Stimulated activated CD4-positive, alpha-beta T cell treated with anti-CD3 and anti-CD28 coated beads, TNF-alpha, amount 100 ng/mL, for 1 hour (primary cell): ENCODE results near the gene ZCWPW1.
"Not testable (repeated sequence)": the region's sequence is repeated elsewhere in the genome, so short reads cannot be mapped to it uniquely, and the experiment has no call there.

Source experiments
- DNase-seq, 3 donors: peaks; one replicate each; pipeline ENCODE4 v3.0.0-alpha.2; 2020; ENCODE audit warnings: low read depth in 3 of 3, low spot score in 1 of 3

Gene ZCWPW1

DNA sequence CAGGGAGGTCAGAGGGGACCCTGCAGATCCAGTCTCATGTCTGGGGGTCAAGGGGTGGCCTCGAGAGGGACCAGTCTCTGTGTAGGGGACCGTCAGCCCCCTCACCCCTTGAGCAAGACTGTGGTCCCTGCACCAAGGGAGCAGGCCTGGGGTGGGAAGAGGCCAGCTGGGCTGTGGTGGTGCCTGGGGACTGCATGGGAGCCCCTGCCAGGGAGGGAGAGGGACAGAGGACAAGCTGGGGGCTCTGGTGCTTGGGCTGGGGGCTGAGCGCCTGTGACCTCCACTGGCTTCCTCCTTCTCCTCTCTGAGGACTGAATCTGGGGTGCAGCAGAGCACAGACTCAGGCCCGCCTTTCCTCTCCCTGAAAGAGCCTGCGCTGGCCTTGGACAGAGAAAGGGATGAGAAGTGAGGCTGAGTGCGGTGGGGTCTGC, 71.4 kb downstream of the ZCWPW1 start:
- no peak for DNase-seq

DNA sequence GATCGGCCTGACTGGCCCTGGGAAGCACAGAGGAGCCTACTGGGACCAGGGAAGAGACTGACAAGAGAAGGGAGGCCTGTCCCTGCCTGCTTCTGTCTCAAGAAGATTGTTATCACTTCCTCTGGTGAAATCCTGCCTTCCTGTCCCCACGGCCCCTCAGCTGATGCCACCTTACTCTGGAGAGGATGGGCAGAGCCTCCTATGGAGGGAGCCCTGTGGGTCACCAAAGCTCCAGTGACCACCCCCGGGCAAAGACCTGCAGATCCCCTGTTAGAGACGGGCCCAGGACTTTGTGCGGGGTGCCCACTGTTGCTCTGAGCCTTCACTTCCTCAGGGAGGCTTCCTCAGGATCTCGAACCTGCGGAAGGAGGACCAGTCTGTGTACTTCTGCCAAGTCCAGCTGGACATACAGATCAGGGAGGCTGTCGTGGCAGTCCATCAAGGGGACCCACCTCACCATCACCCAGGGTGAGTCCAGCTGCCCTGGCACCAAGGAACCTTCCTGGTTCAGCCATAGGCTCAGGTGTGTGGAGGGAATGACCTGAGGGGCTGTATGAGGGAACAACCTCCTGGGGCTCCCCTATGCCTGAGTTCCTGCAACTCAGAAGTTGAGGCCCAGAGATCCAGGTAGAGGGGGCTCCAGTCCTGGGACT, 72.0 kb downstream of the ZCWPW1 start:
- DNase-seq = no peak

DNA sequence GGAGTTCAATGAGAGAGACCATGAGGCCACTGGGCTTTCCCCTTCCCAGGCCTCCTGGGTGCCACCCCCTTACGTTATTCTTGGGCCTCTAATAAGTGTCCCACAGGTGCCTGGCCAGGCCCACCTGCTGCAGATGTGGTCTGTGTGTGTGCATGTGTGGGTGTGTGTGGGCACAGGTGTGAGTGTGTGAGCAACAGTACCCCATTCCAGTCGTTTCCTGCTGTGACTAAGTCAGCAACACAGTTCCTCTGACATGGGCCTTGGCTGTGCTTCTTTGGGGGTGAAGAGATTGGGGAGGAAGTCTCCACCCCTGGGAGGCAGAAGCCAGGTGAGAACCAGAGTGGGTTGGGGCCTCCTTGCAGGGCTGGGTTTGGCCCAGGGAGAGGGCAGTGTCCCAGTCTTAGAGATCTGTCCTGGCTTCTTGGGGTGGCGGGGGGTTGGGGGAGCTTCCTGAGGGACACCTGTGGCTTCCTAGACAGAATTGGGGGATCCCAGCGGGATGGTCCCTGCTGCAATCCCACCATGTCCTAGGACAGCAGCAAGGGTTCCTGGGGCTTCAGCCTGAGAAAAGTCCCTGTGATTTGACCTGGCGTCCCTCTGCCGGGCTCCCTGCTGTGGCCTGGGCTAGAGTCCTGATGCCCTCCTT, 74.7 kb downstream of the ZCWPW1 start:
- no peak for DNase-seq

DNA sequence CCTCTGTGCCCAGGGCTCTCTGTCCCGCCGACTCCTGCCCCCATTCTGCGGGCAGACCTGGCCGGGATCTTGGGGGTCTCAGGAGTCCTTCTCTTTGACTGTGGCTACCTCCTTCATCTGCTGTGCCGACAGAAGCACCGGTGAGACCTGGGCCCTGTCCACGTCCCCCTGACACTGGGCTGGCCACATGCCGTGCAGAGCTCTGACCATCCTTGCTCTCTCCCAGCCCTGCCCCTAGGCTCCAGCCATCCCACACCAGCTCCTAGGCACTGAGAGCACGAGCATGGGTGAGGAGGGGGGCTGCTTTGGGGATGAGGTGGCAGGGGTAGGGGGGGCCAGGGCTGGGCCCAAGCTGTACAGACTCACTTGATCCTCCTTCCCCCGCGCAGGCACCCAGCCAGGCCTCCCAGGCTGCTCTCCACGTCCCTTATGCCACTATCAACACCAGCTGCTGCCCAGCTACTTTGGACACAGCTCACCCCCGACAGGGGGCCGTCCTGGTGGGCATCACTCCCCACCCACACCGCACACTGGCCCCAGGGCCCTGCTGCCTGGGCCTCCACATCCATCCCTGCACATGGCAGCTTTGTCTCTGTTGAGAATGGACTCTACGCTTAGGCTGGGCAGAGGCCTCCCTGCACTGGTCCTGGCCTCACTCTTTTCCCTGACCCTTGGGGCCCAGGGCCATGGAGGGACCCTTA, 75.4 kb downstream of the ZCWPW1 start:
- no peak for DNase-seq

DNA sequence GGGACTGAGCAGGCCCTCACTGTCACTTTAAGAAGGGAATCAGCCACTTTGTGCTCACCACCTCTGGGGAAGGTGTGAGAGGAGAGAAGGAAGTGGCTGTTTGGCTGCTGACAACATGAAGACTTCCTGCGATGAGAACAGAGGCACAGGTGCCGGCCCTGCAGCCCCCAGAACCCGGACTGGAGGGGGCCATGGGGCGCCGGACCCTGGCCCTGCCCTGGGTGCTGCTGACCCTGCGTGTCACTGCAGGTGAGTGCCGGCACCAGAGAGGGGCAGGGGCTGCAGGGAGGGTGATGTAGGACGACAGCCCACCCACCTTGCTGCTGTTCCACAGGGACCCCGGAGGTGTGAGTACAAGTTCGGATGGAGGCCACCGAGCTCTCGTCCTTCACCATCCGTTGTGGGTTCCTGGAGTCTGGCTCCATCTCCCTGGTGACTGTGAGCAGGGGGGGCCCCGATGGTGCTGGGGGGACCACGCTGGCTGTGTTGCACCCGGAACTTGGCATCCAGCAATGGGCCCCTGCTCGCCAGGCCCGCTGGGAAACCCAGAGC, 76.2 kb downstream of the ZCWPW1 start:
- not testable (repeated sequence) for DNase-seq

DNA sequence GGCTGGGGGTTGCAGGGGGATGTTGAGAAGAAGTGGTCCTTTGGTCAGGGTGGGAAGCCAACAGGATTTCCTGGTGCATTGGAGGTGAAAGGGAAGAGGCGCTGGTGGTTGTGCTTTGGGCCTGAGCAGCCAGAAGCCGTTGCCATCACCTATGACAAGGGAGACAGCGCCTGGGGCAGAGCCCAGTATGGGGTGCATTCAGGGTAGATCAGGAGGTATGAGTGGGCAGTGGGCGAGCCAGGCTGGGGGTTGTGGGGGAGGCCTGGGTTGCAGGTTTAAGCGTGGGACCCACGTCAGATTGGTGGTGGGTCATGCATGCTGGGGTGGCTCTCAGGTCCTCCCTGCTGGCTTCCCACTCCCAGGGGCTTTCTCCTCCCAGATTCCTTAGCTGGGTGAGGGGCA, 76.8 kb downstream of the ZCWPW1 start:
- no peak for DNase-seq
